Stimulated activated CD4-positive, alpha-beta T cell treated with anti-CD3 and anti-CD28 coated beads, TNF-alpha, amount 100 ng/mL, for 1 hour (primary cell): ENCODE measurements around the gene SKAP2.

Experiments
- DNase-seq, 3 donors: peaks; one replicate each; pipeline ENCODE4 v3.0.0-alpha.2; 2020; ENCODE audit warnings: low read depth in 3 of 3, low spot score in 1 of 3

SKAP2 gene

GRCh38 chr7:26698194-26698593 is 166.2 kb downstream of the SKAP2 start:
- DNase-seq, result no peak

GRCh38 chr7:26696978-26697377 is 167.4 kb downstream of the SKAP2 start:
- no peak for DNase-seq

GRCh38 chr7:26696161-26696560 is 168.2 kb downstream of the SKAP2 start:
- DNase-seq, result no peak

- no peak for DNase-seq
Measured at GRCh38 chr7:26694713-26695112, 169.7 kb downstream of the SKAP2 start.

GRCh38 chr7:26694141-26694540 is 170.2 kb downstream of the SKAP2 start:
- no peak for DNase-seq

GRCh38 chr7:26691886-26692285 is 172.5 kb downstream of the SKAP2 start:
- DNase-seq, result no peak

- DNase-seq, result no peak
Measured at GRCh38 chr7:26691406-26691805, 173.0 kb downstream of the SKAP2 start.

GRCh38 chr7:26690135-26690805 is 174.1 kb downstream of the SKAP2 start:
- DNase-seq, result no peak

GRCh38 chr7:26688936-26689506 is 175.4 kb downstream of the SKAP2 start:
- DNase-seq, result no peak

- DNase-seq, result no peak
Measured at GRCh38 chr7:26688388-26688787, 176.0 kb downstream of the SKAP2 start.

GRCh38 chr7:26687032-26687431 is 177.4 kb downstream of the SKAP2 start:
- no peak for DNase-seq

GRCh38 chr7:26686448-26686981 is 177.9 kb downstream of the SKAP2 start:
- DNase-seq, result no peak

GRCh38 chr7:26685606-26686005 is 178.8 kb downstream of the SKAP2 start:
- DNase-seq, result no peak

- no peak for DNase-seq
Measured at GRCh38 chr7:26684447-26684846, 179.9 kb downstream of the SKAP2 start.

GRCh38 chr7:26683277-26683676 is 181.1 kb downstream of the SKAP2 start:
- DNase-seq, result no peak

GRCh38 chr7:26681819-26682418 is 182.5 kb downstream of the SKAP2 start:
- DNase-seq, result no peak

- no peak for DNase-seq
Measured at GRCh38 chr7:26680587-26680986, 183.8 kb downstream of the SKAP2 start.

- no peak for DNase-seq
Measured at GRCh38 chr7:26675143-26675887, 189.1 kb downstream of the SKAP2 start.

GRCh38 chr7:26673858-26674257 is 190.5 kb downstream of the SKAP2 start:
- no peak for DNase-seq

- no peak for DNase-seq
Measured at GRCh38 chr7:26673271-26673670, 191.1 kb downstream of the SKAP2 start.

GRCh38 chr7:26670841-26671240 is 193.5 kb downstream of the SKAP2 start:
- DNase-seq, result no peak

- DNase-seq, result no peak
Measured at GRCh38 chr7:26670290-26670689, 194.1 kb downstream of the SKAP2 start.
